ENCODE measurements around the gene OR10G3. TPM values are rescaled to one million over a fixed set of nuclear protein-coding genes. Genes with fewer than 3 reads are reported as not detected.

The OR10G3 gene
- total and polyA plus RNA-seq, 2 of the 13 experiments (the other 11 are each of a cell fraction or from before 2014, with no cell fraction given), result not detected

- Histone ChIP-seq H4K20me1 (ENCODE audit: insufficient read depth, low read length) (no peaks in the 10 kb centered on the region), H2AFZ (ENCODE audit: low read length) (no peak overlapping the region), H3K4me1 (ENCODE audit: insufficient read depth, low read length) (peaks cover 26% of the 10 kb centered on the region), H3K27ac (ENCODE audit: extremely low read length, insufficient read depth, low read length) (no peak overlapping the region), H3K9ac (ENCODE audit: insufficient read depth, low read depth, low read length) (0 out of 2 replicates have a peak overlapping the region, but pooled peaks have one; percentile 38), H3K79me2 (ENCODE audit: insufficient read depth, low read length) (no peaks in the 10 kb centered on the region), H3K27me3 (ENCODE audit: control insufficient read depth in 1 of 2, insufficient read depth in 2 of 2, low read length in 2 of 2) (no peaks in the 10 kb centered on the region), H3K9me3 (ENCODE audit: low read length) (no peaks in the 10 kb centered on the region), H3K4me2 (ENCODE audit: low read depth, low read length) (peak overlapping the region; percentile 67), H3K4me3 (replicated peaks in 1 of 3; ENCODE audit: insufficient read depth in 1 of 3, low read depth in 2 of 3, low read length in 3 of 3) (no peak overlapping the region), H3K36me3 (replicated peaks in 1 of 2; ENCODE audit: control insufficient read depth in 1 of 2, insufficient read depth in 2 of 2, low read length in 2 of 2) (no peaks in the 10 kb centered on the region)
- BruUV-seq (replicated peaks), result no TSS peak
- CTCF ChIA-PET (ENCODE audit: low intra/inter-chr PET ratio, low total read pairs), result interaction anchor here (0.9 to 4.7 kb wide), 5 partner anchors 59 to 101 kb away, joined by 3 to 104 read pairs (median 4); partner anchors contain the start of genes CHD8, RAB2B and TOX4
- FAIRE-seq (no peak), DNase-seq (ENCODE audit: low spot score) (no peak), ATAC-seq (peak; percentile 12)
- intact Hi-C loops (cut with micrococcal nuclease; ENCODE audit: unreplicated experiment), result loop anchor here (1.0 to 10.0 kb wide), 8 partner anchors 30 to 322 kb away; partner anchors contain the start of genes CHD8, METTL3, SALL2 and SUPT16H
- POLR2A ChIA-PET, result interaction anchor here (0.7 to 2.9 kb wide), 9 partner anchors 30 to 1213 kb away, joined by 3 to 16 read pairs (median 7); partner anchors contain the start of genes CHD8, METTL3, PARP2 and SALL2
- in situ Hi-C loops (cut with HindIII; ENCODE audit: extremely low pct_ligation_motif_present, low pct_unique_long_range_greater_than_20kb), result loop anchor here (5.0 kb wide), 1 partner anchor 54 kb away; no protein-coding TSS in a partner anchor
- 21% methylated on average over 5 of the region's 5 CpGs for WGBS (ENCODE audit: low lambda C conversion rate)
- TF ChIP-seq KLF13 (CRISPR knock-in tag; IDR thresholded peaks at IDR 0.05), result no peak
- TF ChIP-seq, protein P1, sequence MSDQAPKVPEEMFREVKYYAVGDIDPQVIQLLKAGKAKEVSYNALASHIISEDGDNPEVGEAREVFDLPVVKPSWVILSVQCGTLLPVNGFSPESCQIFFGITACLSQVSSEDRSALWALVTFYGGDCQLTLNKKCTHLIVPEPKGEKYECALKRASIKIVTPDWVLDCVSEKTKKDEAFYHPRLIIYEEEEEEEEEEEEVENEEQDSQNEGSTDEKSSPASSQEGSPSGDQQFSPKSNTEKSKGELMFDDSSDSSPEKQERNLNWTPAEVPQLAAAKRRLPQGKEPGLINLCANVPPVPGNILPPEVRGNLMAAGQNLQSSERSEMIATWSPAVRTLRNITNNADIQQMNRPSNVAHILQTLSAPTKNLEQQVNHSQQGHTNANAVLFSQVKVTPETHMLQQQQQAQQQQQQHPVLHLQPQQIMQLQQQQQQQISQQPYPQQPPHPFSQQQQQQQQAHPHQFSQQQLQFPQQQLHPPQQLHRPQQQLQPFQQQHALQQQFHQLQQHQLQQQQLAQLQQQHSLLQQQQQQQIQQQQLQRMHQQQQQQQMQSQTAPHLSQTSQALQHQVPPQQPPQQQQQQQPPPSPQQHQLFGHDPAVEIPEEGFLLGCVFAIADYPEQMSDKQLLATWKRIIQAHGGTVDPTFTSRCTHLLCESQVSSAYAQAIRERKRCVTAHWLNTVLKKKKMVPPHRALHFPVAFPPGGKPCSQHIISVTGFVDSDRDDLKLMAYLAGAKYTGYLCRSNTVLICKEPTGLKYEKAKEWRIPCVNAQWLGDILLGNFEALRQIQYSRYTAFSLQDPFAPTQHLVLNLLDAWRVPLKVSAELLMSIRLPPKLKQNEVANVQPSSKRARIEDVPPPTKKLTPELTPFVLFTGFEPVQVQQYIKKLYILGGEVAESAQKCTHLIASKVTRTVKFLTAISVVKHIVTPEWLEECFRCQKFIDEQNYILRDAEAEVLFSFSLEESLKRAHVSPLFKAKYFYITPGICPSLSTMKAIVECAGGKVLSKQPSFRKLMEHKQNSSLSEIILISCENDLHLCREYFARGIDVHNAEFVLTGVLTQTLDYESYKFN (CRISPR knock-in tag; conservative IDR thresholded peaks at IDR 0.05), result 0 out of 2 replicates have a peak, but pooled peaks have one; percentile 18
- no peak for TF ChIP-seq IRF2 (CRISPR knock-in tag; IDR thresholded peaks at IDR 0.05)
- 0 out of 2 replicates have a peak, but pooled peaks have one; percentile 0 for TF ChIP-seq ZNF670 (CRISPR knock-in tag; IDR thresholded peaks at IDR 0.05; ENCODE audit: borderline replicate concordance)
- no peak for TF ChIP-seq BORCS8-MEF2B (CRISPR knock-in tag; IDR thresholded peaks at IDR 0.05)
- no peak for TF ChIP-seq FOXP1 (IDR thresholded peaks at IDR 0.05)
- TF ChIP-seq FOXP1 (CRISPR knock-in tag; IDR thresholded peaks at IDR 0.05), result 0 out of 2 replicates have a peak, but pooled peaks have one; percentile 20
- TF ChIP-seq ZNF768 (CRISPR knock-in tag; IDR thresholded peaks at IDR 0.05), result 0 out of 2 replicates have a peak, but pooled peaks have one; percentile 2
- TF ChIP-seq ZNF543 (CRISPR knock-in tag; IDR thresholded peaks at IDR 0.05), result 0 out of 2 replicates have a peak, but pooled peaks have one; percentile 46
- TF ChIP-seq GTF3A (CRISPR knock-in tag; conservative IDR thresholded peaks at IDR 0.05), result 0 out of 2 replicates have a peak, but pooled peaks have one; percentile 48
- no peak for TF ChIP-seq ZNF124 (CRISPR knock-in tag; IDR thresholded peaks at IDR 0.05)
- TF ChIP-seq ZNF878 (CRISPR knock-in tag; IDR thresholded peaks at IDR 0.05), result 0 out of 2 replicates have a peak, but pooled peaks have one; percentile 13
- no peak for TF ChIP-seq SOX13 (IDR thresholded peaks at IDR 0.05)
- TF ChIP-seq SOX13 (CRISPR knock-in tag; conservative IDR thresholded peaks at IDR 0.05 in 1 of 2, IDR thresholded peaks at IDR 0.05 in 1 of 2), result peak in 1 of 2 experiments; percentile 32; a peak in 1 of 4 replicates
- TF ChIP-seq ZNF770 (CRISPR knock-in tag; IDR thresholded peaks at IDR 0.05), result peak; percentile 56; the same call in 1 of the 2 replicates
- 0 out of 2 replicates have a peak, but pooled peaks have one; percentile 26 for TF ChIP-seq RCOR2 (CRISPR knock-in tag; IDR thresholded peaks at IDR 0.05)
- peak; percentile 91 for TF ChIP-seq ZNF24 (IDR thresholded peaks at IDR 0.05)
- TF ChIP-seq, protein P2, sequence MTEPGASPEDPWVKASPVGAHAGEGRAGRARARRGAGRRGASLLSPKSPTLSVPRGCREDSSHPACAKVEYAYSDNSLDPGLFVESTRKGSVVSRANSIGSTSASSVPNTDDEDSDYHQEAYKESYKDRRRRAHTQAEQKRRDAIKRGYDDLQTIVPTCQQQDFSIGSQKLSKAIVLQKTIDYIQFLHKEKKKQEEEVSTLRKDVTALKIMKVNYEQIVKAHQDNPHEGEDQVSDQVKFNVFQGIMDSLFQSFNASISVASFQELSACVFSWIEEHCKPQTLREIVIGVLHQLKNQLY (CRISPR knock-in tag; IDR thresholded peaks at IDR 0.05), result no peak
These were observed 23.3 kb downstream of the OR10G3 start for GRCh38 chr14:21556378-21557083.

Measured in HepG2 (cell line).